TTC549 (cell line): ENCODE results near the gene CEP44.
"Not testable (repeated sequence)": the region's sequence is repeated elsewhere in the genome, so short reads cannot be mapped to it uniquely, and the experiment has no call there.

Source experiments
- FAIRE-seq: peaks from 2 replicates; lab custom pipeline; 2012; peaks lifted over from hg19 to GRCh38; lab: Jason Lieb, UNC

Gene CEP44, protein sequence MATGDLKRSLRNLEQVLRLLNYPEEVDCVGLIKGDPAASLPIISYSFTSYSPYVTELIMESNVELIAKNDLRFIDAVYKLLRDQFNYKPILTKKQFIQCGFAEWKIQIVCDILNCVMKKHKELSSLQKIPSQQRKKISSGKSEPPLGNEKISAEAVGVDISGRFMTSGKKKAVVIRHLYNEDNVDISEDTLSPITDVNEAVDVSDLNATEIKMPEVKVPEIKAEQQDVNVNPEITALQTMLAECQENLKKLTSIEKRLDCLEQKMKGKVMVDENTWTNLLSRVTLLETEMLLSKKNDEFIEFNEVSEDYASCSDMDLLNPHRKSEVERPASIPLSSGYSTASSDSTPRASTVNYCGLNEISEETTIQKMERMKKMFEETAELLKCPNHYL

DNA sequence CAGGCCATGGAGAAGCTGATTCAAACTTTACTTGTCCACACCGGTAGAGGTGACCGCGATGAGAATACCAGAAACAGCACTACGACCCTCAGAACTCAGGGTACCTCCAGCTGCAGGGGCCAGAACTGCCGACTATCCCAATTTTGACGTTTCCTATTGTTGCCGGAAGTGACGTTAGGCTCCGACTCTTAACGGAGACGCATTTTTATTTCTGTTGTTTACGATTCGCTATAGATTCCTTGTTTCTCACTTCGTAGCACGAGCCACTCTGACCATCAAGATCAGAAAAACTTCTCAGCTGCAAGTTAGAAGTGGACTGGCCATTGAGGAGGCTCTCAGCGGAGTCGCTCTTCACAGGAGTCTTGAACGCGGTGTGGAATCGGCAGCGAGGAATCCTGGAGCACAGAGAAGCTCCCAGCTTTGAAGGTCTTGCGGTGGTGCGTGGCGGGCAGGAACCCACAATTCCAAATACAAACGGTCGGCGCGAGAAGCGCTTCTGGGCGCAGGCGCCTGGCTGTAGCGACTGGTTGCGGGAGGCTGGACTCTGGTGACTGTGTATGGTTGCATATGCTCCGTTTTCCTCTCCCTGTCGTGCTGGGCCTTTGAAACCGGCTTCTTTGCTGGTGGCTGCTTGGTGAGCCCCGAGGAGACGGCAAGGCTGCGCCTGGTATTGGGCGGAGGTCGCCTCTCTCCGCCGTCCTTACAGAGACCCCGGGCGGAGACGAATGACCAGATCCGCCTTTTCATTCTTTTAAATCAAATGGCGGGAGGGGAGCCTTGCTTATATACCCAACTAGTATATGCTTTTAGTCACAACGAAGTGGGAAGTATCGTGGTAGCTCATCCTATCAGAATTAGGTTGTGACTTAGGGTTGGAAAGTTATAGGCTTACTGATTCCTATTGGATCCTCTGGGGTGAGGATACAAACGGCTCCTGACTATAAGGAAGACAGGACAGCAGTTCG, at the start of gene CEP44, which contains the start of gene FBXO8:
Gene CEP44, plus strand, starts transcription at position 405 of the 965 bp plus-strand sequence. CDS start 15,211 bp downstream, outside the sequence.
Gene FBXO8, minus strand, starts transcription at position 161 of the 965 bp plus-strand sequence. CDS start 20,575 bp downstream, outside the sequence.
- FAIRE-seq = peak; percentile 75

DNA sequence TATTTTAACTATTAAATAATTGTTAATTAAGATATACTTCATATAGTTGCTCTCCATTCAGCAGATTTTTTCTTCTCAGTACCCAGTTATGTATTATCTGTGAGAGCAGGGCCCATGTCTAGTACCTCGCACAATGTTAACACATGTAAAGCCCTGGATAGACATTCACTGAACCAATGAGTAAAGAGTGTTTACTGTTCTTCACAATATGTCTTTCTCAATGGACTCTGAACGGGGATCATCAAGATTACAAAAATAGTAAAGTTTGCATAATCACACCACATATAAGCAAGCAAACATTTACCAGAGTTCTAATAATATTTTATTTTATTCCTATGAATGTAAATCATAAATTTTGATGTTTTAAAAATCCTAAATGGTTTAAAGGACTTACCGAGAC, 47.4 kb upstream of the CEP44 start:
- peak; percentile 20 for FAIRE-seq

DNA sequence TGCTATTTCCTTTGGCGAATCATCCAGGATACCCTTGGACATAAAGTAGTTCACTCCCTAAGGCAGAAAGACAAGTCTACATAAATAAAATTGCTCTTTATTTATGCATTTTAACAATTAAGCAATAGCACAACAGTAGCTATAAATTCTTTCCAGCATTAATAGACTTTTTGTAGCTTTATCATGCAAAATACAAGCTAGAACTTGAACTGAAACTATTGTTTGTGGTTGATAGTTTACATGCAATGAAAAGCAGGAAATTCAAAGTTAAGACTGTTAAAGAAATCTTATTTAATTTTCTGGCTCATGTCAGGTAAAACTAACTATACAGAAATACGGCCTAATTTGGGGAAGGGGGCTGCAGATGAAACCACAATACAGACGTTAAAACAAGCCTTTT, 42.5 kb upstream of the CEP44 start:
- no peak for FAIRE-seq

DNA sequence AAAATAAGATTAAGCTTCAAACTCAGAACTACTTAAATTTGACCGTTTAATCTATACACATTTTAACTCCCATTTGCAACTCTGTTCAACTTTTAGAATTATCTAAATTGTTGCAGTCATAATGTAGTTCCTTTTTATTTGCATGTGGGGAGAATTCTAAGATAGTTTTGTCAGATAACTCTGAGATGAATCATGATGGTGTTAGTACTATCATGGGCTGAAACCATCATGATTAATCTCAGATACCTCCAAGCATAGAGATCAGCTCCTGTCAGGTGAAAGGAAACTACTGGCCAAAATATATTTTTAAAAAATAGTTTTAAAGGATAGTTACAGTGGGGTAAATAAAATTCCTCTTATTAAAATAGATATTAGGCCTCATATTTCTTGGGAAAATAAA, 39.3 kb upstream of the CEP44 start:
- no peak for FAIRE-seq

DNA sequence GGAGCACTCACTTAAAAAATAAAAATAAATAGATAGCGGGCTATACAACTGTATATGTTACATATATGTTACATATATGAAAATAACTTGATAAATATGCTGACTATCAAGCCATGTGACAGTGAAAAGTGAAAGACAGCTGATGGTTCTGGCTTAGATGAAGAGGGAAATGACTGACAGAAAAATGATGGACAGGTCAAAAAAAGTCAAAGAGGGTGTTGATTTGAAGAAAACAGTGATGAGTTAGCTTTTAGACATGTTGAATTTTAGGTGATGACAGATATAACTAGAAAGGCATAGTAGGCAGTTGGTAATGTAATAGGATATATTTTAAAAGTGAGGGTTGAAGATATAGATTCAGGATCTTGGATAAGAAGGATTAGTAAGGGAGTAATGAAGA, 38.0 kb upstream of the CEP44 start:
- FAIRE-seq = no peak

DNA sequence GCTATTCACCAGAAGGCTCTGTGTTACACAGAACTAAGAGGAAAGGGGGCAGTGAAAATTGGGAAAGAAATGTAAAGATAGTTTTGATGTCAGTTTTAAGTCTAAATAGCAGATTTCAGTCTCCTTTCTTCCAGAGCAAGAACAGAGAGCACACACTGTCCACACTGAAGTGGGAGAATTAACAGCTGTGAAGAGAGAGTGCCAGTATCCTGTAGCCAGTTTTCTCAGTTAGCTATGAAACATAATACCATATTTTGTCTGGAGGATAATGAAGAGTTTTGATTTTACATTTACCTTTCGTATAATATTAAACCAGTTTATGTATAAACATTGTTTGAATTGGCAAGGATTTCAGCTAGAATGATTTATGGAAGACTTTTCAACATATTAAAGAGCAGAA, 35.3 kb upstream of the CEP44 start:
- no peak for FAIRE-seq

DNA sequence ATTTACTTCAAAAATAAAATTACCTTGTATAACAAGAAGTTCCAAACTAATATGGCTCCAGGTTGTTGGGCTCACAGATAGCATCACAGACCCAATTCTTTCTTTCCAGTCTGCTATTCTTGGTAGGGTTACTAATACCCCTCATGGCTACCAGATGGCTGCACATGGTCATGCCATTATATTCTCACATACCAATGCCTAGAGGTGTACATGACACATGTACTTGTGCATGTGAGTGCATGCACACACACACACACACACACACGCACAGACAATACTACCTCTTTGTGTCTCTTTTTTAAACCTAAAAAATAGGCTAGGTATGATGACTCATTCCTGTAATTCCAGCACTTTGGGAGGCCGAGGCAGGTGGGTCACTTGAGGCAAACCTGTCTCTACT, 31.3 kb upstream of the CEP44 start:
- FAIRE-seq = no peak

DNA sequence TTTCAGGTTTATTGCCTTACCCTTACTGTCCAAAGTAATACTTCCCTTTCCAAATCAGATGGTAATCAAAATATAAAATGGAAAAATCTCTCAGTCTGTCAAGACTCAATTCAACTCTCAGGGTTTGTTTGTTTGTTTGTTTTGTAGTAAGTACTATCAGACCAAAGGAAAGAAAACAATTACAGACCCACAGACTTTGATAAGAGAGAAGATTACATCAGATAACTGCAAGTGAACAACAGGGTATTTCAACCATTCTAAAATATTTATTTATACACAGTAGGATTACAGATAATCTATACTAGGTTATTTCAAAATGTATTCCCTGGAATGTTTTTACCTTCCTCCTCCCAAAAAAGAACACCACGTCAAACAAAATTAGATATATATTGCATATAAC, 29.1 kb upstream of the CEP44 start:
- no peak for FAIRE-seq

DNA sequence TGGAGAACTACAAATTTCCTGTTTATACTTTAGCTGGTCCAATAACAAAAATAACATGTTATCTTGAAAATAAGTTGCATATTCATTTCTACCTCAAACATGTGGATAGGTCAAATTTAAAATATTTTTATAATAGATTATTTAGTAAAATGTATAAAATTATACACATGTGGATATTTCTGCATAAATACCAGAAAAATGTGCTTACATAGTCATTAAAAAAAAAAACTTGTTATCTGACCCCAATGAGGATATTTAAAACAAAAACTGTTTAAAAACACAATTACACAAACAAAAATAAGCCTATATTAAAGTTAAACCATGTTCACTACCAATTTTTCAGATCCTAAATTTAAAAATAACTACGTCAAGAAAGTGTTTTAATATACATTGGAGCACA, 28.3 kb upstream of the CEP44 start:
- FAIRE-seq = peak; percentile 11

DNA sequence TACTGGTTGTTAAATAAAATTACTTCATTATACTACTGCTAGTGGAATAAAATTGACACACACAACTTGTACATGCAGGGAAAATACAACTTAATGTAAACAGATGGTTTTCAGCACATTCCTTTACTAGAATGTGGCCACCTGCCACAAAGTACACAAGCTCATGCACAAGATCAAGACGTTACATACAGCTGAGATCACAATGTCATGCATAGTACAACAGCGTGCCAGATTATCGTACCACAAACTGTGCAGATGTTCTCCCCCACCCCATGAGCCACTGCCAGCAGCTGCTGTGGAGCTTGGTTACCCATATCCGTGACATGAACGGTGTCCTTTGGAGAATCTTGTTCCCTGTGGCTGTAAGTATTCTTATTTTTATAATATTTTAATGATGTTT, 27.9 kb upstream of the CEP44 start:
- no peak for FAIRE-seq

DNA sequence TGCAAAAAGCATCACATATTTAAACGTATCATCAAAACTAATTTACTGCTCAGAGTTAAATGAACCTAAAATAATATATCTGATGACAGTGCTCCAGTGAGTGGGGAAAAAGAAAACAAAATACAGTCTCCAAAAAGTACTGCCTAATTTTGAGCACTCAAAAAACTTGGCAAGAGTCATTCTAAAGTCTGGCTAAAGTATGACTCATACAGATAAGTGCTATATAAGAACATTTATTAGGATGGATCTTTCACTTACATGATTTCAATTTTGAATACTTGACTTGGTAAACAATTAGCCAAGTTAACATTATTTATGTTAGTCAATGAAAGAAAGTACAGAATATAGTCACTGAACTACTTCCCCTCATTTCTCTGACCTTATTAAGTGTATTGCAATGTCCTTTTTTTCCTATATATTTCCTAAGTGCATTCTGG, 27.4 kb upstream of the CEP44 start:
- no peak for FAIRE-seq

DNA sequence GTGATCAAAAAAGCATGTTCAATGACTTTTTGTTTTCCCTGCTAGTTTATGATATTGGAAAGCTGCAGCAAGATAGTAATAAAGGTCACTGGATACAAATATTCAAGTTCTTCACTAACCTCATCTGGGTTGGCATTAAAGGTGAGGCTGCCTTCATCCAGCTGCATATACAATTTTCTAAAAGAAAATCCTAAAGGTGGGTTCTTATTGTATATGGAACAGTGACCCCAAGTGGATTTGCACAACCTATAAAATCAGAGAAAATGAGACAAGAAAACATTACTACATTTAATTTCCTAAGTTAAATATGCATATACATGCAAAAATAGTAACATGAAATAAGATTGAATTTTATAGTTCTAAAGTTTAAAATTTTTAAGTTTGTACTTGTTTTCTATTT, 24.1 kb upstream of the CEP44 start:
- no peak for FAIRE-seq

DNA sequence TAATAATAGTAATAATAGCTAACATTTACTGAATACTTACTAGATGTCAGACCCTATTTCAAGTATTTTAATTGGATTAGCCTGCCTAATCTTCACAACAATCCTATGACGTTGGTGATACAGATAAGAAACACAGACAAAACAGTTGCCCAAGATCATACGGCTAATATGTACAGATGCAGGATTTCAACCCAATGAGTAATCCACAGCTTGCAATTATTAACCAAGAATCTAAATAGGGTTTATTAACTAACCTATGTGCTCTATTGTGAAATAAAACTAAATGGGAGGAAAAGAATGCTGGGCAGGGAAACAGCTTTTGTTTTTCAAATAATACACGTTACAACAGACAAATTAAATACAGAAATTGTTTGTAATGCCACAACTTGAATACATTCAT, 23.6 kb upstream of the CEP44 start:
- FAIRE-seq = peak; percentile 92

DNA sequence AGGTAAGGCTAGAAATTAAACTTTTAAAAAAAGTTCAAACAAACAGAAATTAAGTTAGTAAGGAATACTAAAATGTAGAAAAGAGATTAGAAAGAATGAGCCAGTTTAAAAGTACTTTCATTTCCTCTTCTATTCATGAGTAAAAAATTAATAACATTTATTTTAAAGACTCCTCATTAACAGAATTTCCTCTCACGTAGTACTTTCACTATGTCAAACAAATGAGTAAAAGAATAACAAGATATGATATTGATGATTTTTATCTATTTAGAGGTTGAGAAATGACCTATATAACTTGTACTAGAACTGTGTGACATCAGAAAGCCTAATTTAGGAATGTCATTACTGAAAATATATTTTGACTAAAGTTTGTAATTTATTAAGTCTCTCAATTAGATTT, 22.3 kb upstream of the CEP44 start:
- FAIRE-seq = not testable (repeated sequence)

DNA sequence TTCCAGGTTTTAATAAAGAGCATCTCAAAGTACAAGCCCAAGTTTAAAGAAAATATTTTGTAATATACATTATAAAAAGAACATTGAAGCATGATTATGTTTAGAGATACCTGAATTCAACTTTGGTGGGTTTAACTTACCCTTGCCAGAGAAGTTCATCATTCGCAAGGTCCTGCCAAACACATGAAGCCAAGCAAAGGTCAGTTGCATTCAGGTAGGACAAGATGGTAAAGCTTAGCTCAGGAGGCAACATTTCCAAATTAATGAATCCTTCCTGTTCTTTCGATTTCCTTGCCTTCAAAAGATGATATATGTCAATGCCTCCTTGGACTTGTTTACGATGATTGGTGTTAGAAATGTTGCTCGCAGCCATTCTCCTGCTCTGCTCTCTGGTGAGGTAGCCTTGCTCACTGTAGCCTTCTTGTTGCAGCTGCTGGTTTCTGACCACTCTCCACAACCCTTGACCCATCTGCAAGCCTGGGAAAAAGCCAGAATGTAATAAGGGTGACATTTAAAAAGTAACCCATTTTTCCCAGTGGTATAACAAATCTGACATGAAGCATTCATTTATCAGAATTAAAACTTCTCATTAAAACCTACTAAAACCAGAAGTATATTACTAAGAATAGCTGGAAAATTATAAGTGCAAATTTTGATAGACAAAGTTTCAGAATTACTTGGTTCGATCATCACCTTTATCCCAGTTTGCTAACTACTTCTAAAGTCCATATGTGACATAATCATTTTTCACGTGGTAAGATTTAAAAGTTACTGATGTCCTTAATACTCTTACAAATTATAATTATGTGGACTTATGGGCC, 20.9 kb upstream of the CEP44 start:
- FAIRE-seq = peak; percentile 83

DNA sequence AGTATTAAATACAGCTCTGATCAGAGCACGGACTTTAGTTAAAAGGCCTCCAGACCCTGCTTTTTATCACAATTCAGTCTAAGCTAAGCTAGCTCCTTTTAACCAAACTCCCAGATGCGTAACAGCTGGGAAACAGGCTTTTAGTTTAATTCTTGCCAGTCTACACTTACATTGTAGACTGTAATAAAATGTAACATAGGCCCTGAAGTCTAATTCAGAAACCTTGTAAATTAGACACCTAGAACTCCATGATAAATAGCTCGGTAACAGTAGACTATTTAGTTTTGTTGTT, 20.3 kb upstream of the CEP44 start:
- FAIRE-seq = no peak

DNA sequence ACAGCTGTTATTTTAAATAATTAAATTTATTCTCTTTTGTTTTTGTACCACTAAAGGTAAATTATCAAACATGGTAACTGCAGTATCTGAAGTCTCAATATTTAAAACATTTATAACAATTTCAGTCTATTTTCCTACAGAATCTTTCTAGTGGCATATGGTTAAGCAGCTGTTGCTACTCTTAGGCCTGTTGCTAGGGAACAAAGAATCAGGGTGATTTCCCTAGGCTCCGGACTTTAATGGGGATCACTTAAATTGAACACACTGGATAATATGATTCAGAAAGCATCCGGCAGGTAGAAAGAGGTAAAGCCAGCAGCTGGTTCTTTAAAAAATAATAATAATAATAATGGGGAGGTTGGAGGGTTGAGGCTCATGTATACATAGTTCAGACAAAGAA, 17.8 kb upstream of the CEP44 start:
- FAIRE-seq = no peak

DNA sequence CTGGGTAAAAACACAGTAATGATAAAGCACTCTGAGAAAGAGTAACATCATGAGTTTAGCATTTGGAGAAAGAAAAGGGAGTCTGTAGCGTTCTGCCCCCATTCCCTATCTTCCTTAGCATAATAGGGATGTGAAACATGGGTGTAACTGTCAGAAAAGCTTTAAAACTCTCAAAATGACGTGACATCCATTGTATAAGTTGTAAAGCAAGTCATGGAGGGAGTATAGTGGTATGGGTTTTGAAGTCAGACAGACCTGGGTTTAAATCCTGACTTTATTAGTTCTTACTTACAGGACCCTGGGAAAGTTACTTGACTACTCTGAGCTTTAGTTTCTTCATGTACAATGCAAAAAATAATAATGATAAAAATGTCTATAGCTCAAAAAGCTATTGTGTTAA, 17.3 kb upstream of the CEP44 start:
- FAIRE-seq = peak; percentile 87

DNA sequence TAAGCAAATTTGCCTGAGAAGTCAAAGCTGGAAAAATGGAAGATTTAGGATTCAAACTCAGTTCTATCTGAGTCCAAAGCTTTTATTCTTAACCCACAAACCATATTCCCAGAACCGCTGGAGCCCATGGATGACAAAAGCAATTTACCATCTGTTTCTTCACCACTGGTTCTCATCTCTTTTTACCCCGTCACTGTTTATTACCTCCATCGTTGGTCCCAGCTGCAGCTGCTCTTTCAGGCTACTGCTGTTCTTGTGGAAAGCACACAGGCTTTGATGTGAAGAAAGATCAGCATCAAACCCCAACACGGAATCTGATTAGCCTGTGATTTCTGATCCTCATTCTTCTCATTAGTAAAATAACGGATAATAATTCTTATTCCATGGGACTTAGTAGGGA, 9.8 kb upstream of the CEP44 start:
- FAIRE-seq = no peak

DNA sequence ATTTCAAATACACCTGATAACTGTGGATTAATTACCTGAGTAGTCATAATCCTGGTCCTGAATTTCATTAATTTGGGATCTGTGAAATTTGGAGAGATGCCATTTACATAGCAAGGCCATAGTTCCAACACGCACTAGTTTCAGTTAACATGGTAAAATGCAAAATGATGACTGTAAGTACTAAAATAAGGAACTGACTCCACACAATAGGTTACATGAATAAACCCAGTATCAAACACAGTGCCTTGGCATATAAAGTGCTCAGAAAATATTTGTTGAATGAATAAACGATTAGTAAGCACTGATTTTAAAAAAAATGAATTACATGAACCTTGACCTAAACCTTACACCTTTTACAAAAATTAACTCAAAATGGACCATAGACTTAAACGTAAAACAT, 9.3 kb upstream of the CEP44 start:
- FAIRE-seq = no peak

DNA sequence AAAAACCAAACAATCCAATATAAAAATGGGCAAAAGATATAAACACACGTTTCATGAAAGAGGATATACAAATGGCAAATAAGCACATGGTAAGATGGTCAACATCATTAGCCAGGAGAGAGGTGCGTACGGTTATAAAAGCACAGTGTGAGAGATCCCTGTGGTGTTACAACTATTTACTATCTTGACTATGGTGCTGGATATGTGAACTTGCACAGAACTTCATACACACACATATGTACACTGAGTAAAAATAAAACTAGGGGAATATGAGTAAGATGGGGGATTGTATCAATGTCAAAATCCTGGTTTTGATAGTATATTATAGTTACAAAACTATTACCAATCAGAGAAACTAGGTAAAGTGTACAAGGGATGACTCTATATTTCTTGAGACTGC, 8.6 kb upstream of the CEP44 start:
- FAIRE-seq = no peak

DNA sequence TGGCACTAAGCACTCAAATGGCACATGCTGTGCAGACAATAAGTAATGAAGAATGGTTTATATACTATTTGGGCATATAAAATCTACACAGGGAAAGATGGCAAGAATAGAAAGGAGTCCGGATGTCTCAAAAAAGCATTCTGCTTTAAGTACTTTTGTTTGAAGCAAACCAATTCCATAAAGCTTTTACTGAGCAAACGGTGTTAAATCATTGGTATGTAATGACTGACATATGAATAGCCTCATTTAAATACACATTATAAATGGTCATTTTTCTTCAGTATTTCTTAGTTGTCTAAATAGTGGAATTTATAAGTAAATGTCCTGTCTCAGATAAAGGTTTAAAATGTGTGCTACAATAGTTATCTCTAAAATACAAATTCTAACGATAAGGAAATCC, 6.3 kb upstream of the CEP44 start:
- peak; percentile 85 for FAIRE-seq

DNA sequence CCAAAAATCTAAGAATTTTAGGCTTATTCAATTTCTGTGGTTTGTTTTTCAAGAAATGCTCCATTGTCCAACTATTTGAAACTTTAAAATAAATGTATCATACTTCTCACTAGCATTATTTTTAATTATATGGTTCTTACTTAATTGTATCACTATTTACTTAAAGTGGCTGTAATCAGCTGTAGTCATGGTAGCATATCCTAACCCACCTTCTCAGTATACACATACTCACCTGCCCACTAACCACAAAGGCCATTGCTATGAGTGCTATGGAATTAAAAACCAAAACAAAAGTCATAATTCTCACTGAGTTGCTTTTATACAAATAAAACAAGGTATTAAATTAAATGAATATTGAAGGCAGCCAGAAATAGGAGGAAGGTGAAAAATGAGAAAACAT, 5.2 kb upstream of the CEP44 start:
- no peak for FAIRE-seq
